HG03432 (cell line): Measurements from ENCODE around the gene PRF1.
"Not testable (repeated sequence)": the region's sequence is repeated elsewhere in the genome, so short reads cannot be mapped to it uniquely, and the experiment has no call there.

ENCODE experiments used
- ATAC-seq: cut with Tn5 transposase; IDR thresholded peaks from one replicate; pipeline ENCODE4 v1.9.1; 2021; ENCODE audit warnings: mild to moderate bottlenecking, moderate library complexity; ENCODE audit not compliant: unreplicated experiment

Gene PRF1

DNA sequence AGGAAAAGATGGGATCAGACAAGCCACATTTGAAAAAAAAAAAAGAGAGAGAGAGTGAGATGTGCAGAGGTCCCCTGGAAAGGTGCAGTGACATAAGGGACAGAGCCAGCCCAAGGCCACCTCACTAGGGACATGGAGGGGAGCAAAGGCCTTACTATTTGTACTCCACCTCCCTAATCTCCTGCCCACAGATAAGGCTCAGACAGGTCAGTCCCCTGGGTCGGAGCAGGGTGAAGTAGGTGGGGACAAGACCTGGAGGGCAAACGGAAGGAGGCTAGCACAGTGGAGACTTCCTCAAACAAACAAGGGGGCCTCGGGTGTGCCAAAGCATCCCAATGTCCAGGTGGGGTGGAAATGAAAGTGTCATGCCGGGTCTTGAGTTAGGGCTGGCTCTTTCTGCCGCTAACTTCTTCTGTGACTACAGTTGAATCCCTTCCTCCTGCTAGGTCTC is 7.0 kb downstream of the PRF1 start:
- ATAC-seq, result no peak

DNA sequence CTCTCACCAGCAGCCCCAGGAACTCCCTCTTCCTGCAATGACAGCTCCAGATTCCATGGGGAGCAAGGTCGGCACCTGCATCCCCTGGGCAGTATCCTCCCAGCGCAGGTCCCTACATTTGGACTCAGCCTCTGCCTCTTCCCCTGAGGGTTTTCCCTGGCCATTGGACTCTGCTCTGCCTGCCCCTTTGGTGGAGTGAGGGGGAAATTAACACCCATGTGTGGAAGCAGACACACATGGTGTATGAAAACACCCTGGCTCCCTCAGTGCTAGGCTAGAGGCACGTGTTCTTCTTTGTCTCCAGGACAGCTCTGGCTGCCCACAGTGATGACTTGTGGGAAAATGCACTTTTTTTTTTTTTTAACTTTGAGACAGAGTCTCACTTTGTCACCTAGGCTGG is 8.4 kb downstream of the PRF1 start:
- ATAC-seq, result no peak

DNA sequence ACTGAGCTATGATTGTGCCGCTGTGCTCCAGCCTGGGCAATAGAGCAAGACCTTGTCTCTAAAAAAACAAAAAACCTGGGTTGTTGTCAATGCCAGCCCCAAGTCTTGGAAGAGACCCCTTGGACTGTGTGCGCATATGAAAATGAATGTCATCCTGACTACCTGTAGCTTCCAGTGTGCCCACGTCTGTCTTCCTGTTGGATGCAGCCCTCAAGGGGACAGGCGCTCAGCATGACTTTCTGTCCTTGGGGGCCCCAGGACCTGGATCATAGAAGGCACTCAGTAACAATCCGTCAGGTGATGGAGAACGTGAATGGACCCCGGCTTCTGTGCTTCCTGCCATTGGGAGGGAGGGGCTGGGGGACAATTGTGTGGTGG is 9.0 kb downstream of the PRF1 start:
- no peak for ATAC-seq

DNA sequence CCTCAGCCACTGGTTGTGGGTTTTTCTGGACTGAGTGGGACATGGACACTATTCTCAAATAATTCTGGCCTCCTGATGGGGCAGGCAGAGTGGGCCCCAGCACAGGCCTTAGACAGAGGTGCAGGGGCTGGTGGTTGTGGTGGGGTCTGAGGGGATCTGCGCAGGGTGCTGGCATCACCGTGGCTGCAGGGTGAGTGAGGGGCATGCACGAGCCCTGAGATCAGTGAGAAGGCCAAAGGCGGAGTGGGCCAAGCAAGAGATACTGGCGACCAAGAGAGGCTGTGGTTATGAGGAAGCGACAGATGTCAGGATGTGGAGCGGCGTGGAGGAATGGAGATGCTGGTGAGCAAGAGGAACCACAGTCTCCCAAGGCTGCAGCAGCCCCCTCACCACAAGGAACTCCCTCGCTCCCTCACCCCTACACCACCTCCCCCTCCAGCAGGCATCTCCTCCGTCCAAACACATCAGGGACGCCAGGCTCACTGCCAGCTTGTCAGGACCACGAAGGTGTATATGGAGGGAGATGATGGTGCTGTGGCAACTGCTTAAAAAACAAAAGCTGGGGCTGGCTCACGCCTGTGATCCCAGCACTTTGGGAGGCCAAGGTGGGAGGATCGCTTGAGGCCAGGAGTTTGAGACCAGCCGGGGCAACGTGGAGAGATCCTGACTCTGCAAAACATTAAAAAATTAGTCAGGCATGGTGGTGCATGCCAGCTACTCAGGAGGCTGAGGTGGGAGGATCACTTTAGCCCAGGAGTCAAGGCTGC is 9.6 kb downstream of the PRF1 start:
- ATAC-seq, result no peak

DNA sequence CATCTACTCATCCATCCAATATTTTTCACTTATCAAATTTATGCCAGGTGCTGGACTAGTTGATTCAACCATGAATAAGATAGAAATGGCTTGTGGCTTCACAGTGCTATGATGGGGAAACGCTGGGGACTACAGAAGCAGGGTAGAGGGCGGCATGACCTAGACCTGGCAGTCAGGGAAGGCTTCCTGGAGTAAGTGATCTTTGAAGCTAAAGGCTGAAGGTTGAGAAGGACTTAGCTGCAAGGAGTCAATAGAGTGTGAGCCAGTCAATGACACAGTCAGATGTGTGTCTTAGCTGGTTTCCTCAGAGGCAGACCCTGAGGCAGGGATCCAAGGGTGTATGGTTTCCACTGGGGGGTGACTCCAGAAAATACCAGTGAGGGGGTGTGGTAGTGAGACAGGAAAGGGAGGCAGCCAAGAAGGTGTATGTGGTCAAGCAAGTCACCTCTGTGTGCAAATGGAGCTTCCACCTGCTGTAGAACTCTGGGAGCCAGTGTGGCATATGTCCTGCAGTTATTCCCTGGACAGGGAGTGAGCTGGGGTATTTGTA is 10.3 kb downstream of the PRF1 start:
- ATAC-seq, result no peak

DNA sequence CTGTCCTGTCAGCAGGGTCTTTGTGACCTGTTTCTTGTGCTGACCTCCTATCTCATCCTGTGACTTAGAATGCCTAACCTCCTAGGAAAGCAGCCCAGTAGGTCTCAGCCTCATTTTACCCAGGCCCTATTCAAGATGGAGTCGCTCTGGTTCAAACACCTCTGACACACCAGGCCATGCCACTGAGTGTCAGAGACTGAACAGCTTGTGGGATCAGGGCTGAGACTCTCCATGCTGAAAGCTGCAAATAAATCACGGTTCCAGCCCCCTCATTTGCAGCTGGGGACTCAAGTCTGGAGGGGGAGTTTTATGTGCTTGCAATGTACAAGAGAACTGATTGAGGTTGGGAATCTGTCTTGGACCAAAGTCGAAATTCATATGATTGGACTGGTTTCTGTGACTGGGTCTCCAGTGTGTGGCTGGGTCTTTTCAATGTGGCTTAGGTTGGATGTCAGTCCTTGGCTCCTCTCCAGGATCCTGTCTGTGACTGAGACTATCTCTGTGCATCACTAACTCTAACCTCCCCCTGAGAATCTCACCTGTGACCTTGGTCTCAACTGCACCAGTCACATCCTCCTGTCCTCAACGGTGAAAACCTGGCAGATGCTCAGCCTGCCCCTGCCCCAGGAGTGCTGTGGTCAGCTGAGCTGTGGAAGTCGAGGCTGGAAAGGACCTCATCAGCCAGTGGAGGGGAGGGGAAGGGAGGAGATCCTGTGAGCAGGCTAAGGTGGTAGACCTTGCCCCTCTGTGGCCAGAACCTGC is 11.7 kb downstream of the PRF1 start:
- no peak for ATAC-seq

DNA sequence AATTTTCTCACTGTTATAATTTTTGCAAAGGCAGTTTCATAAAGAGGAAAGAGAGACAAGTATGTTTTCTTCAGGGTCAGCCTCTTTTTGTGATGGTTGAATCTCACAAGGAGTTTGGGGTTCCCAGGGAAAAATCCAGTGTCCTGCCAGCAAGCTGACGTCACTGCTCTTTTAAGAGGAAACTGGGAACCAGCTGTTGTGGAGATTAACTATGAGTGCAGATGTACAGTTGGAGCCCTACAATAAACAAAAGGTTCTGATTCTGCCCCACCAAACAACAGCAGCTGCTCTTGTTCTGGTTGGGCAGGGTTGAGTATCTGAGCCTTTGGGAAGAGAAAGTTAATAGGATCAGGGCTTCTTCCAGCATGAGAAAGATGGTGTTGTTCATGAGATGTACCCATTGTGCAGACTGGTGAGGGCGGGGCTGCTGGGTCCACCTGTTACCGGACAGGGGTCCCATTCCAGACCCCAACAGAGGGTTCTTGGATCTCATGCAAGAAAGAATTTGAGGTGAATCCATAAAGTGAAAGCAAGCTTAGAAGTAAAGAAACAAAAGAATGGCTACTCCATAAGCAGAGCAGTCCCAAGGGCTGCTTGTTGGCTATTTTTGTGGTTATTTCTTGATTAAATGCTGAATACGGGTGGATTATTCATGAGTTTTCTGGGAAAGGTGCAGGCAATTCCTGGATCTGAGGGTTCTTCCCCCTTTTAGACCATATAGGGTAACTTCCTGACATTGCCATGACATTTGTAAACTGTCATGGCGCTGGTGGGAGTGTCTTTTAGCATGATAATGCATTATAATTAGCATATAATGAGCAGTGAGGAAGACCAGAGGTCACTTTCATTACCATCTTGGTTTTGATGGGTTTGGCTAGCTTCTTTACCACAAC is 12.5 kb downstream of the PRF1 start:
- no peak for ATAC-seq

DNA sequence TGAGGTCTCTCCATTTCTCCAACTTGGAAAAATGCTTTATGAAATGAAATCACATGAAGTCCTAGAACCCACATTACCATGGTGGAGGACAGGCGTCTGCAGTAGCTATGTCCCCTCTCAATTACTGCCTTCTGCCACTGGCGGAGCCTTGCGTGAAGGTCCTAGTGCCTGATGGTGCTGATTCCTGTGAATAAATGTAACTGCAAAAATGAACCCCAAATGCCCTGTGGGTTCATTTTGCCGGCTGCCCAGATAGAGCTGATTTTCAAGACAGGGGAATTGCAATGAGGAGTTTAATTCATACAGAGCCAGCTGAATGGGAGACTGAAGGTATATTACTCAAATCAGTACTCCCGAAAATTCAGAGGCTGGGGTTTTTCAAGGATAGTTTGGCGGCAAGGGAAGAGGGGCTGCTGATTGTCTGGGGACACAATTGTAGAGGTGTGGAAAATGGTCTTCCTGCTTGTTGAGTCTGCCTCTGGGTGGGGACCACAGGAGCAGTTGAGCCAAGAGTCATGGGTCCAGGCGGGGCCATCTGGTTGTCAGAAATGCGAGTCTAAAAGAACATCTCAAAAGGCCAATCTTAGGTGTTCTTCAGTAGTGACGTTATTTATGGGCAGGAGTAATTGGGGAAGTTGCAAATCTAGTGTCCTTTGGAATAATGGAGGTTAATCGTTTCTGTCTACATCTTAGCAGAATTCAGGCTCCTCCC is 13.5 kb downstream of the PRF1 start:
- ATAC-seq, result no peak

DNA sequence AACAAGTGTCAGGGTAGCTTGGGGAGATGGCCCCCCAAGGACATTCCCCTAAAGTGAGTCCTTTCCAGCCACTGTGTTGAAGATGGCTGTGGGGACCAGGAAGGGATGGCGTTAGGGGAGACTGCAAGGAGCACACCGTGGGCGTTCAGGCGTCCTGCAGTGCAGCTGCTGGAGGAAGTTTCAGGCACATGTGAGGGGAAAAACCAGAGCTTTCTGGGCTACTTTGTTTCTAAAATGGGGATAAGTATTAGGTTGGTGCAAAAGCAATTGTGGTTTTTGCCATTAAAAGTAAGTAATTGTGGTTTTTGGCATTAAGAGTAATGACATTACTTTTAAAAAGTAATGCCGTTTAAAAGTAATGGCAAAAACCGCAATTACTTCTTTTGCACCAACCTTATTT is 14.3 kb downstream of the PRF1 start:
- ATAC-seq, result no peak

DNA sequence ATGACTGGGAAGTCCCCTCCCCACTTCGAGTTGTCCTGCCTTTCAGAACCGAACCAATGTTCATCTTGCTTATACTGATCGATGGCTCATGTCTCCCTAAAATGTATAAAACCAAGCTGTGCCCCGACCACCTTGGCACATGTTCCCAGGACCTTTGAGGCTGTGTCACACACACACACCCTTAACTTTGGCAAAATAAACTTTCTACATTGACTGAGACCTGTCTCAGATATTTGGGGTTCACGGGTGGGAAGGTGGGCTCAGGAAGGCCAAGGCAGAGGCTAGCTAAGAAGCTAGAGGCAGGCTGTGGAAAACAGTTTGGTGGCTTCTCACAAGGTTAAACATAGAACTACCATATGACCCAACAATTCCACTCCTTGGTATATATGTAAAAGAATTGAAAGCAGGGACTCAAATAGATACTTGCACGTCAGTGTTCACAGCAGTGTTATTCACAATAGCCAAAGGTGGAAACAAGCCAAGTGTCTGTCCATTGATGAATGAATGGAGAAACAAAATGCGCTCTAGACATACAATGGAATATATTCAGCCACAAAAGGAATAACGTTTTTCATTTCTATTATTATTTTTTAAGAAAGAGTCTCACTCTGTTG is 15.4 kb downstream of the PRF1 start:
- ATAC-seq, result peak; percentile 63

DNA sequence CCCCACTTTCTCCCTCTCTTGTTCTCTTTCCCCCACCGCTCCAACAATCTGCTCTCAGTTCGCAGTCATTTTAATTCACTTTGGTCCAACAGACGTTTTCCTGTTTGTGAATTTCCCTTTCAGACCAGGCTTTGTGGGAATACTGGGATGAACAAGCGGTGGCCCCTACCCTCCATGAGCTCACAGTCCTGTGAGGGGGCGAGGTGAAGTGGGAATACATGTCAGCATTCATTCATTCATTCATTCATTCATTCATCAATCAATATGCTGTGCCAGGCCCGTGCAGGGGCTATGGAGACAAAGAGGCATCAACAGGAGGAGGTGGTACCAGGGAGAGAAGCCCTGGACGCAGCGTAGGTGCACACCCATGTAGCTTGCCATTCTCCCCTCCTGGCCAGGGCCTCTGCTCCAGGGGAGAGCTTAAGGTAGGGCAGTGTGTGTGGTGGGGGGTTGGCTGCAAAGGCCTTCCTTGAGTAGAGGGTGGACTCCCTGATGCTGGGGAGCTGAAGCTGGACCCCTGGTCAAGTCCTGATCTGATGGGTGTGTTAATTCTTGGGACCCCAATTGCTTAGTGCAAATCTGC is 16.1 kb downstream of the PRF1 start:
- ATAC-seq, result no peak

DNA sequence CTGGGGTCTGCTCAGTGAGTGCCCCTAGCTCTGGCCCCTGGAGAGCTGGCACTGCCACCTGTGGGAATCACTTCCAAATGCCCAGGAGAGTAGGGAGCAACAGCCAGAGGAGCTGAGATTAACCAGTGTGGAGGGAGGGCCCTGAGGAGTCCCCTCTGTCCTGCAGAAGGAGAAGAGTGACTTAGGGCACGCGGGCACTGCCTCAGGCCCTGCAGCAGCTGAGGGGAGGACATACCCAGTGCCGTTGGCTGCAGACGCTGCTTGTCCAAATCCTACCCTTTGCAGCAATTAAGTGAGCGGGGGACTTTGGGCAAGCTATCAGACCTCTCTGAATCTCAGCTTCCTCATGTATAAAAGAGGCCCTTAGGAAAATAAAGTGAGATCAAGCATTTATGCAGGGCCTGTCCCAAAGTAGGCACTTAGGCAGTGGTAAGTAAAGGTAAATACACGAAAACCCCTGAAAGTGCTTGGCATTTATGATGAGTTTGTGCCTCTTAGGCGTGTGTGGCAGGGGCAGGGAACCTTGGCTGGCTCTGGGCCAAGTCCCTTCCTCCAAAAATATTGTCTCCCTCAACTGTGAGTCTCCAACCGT is 16.9 kb downstream of the PRF1 start:
- ATAC-seq, result no peak

DNA sequence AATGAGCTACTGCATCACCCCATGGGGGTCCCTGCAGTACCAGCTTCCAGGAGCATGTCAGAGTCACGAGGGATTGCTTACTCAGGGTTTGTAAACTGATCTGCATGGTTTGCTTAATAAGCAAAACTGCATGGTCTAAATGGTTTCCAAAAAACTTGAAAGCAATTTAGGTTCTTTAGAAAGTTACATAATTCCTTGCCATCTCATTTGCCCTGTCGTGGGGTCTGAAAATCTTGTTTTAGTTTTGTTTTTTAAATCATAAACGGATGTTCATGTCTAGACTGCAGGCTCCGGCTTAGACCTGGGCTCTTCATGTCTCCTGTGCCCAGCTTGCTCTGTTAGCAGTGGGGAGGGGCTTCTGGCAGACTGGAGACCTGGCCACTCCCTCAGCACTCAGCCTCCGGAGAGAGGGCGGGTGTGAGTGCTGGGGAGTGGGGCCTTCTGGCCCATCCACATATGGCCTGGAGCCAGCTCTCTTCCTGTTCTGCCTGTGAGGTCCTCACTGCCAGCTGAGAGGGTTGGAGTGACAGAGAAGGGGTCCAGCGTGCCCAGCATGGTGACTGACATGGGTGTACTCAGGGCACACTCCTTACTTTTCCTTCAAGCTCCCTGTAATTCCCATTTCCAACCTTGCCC is 17.5 kb downstream of the PRF1 start:
- ATAC-seq, result no peak

DNA sequence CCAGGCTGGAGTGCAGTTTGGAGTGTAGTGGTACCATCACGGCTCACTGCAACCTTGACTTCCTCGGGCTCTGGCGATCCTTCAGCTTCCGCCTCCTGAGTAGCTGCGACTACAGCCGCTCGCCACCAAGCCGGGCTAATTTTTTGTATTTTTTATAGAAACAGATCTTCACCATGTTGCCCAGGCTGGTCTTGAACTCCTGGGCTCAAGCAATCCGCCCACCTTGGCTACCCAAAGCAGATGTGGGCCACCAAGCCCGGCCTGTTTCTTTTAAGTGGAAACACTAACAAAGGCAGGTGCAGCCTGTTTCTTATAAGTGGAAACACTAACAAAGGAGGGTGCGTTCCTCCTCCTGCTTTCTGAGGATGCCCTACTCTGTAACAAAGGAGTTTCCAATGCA is 18.2 kb downstream of the PRF1 start:
- no peak for ATAC-seq

DNA sequence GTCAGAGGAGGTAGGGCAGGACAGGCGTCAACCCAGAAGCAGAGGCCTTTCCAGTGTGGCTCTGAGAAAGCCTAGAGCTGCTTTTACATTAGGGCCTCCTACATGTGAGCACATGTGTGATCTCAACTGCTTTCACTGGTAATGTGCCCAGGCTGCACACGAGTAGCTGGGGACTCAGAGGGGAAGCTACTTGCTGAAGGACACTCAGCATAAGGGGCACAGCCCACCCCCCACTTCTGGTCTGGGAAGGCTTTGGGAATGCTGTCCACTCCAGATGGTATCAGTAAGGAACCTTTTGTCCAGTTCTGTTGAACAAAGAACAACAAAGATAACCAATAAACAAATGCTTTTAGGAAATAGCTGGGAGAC is 18.9 kb downstream of the PRF1 start:
- ATAC-seq, result no peak

DNA sequence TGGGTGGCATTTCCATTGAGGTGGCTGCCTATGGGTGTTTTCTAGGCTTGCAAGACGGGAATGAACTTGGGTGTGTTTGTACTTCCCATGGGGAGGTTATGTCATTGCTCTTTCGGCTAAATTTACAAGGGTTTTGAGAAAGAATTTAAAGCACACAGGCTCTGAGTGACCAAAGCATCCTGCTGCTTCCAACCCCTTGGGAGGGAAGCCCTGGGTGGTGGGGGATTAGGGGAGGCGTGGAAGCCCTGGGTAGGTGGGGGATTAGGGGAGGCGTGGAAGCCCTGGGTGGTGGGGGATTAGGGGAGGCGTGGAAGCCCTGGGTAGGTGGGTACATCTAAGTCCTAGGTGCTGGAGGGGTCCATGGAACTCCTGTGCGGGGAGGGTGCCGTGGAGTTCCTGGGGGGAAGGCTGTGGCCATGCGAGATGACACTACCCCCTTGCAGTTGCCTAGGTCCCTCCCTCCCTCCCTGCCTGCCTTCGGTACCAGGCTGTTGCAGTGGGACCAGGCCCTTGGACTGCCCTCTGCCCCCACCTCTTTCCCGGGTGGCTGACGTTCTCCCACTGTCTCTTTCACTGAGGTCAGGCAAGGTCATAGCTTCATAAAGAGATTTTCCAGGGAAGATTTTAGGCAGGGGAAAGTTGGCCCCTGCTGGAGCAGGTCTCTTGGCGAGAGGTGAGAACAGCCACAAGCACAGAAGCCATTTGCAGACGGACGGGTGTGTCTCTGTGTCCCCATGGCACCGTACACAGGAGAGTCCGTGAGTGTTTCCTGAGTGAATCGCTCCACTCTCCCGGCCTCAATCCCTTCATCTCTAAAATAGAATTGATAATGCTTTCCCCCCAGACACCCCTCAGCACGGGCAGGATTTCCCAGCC is 19.5 kb downstream of the PRF1 start:
- no peak for ATAC-seq

DNA sequence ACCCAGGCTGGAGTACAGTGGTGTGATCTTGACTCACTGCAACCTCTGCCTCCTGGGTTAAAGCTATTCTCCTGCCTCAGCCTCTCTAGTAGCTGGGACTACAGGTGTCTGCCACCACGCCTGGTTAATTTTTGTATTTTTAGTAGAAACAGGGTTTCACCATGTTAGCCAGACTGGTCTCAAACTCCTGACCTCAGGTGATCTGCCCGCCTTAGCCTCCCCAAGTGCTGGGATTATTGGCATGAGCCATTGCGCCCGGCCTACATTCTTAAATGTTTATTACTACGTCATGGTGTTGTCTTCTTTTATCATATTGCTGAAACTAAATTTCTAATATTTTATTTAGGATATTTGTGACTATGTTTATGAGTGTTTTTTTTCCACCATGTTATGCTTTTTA is 21.4 kb downstream of the PRF1 start:
- not testable (repeated sequence) for ATAC-seq
